Stimulated activated naive CD8-positive, alpha-beta T cell treated with anti-CD3 and anti-CD28 coated beads, Interleukin-15, Interleukin-2, amounts not matched to agents 100 ng/mL and 50 ng/mL, for 24 hours (primary cell): Measurements from ENCODE around the gene PCYT1A.

Experiments
- H3K27ac Mint-ChIP-seq: one replicate; pipeline ENCODE4 v1.8.0; 2021; ENCODE audit warnings: mild to moderate bottlenecking, mixed read lengths
- H3K27me3 Mint-ChIP-seq: one replicate; pipeline ENCODE4 v1.8.0; 2021; ENCODE audit warnings: mixed read lengths
- H3K36me3 Mint-ChIP-seq: one replicate; pipeline ENCODE4 v1.8.0; 2021; ENCODE audit warnings: low read depth, mixed read lengths
- H3K4me1 Mint-ChIP-seq: one replicate; pipeline ENCODE4 v1.8.0; 2021; ENCODE audit warnings: low read depth, mixed read lengths
- H3K4me3 Mint-ChIP-seq: one replicate; pipeline ENCODE4 v1.8.0; 2021; ENCODE audit warnings: mild to moderate bottlenecking, mixed read lengths
- H3K9me3 Mint-ChIP-seq: one replicate; pipeline ENCODE4 v1.8.0; 2021; ENCODE audit warnings: mixed read lengths

PCYT1A gene

DNA sequence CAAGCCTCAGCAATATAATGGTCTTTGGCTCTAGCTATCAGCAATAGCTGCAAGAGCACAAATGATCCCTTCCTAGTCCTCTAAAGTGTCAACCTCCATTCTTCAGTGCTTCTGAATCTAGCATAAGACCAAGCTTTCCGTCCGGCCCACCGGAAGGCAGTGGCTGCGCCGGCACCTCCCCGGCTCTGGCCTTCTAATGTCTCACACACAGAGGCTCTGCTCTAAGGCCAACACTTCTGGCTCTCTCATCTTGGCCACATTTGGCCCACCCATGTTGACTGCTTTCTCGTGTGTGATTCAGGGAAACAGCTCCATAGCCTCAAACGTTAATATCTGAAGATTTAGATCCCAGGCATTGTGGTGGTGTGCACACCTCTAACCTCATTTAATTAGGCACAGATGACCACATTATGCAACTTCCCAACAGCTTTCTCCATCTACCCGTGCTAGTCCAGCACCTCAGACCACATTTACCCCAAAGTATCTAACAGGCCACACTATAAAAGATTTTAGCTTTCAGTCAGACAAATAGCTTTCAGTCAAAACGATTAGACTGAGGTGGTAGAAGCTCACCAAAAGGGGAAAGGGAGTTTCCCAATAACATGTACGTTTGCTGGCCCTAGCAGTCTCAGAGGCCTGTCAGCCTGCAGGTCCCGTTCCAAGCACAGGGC lies 51.9 kb downstream of the PCYT1A start:
- Mint-ChIP-seq H3K27ac (no peak overlapping the region), H3K36me3 (peaks cover 29% of the 10 kb centered on the region), H3K27me3 (no peaks in the 10 kb centered on the region), H3K4me1 (peaks cover 23% of the 10 kb centered on the region), H3K9me3 (no peaks in the 10 kb centered on the region), H3K4me3 (no peak overlapping the region)

DNA sequence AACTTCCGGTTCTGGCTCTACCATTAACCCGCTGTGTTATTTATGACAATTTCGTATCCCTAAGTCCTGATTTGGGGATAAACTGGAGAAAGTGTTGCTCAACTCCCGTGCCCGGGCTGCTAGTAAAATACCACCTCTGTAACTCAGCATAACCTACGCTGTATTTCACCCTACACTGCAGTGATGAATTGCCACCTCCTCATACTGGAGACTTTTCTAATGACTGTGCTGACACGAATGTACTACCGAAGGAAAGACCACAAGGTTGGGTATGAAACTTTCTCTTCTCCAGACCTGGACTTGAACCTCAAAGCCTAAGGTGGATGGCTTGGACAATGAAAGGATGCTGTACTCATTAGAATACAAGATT lies 54.7 kb downstream of the PCYT1A start:
- H3K9me3 Mint-ChIP-seq = no peaks in the 10 kb centered on the region
- peaks cover 10% of the 10 kb centered on the region for H3K36me3 Mint-ChIP-seq
- H3K4me1 Mint-ChIP-seq = peaks cover 23% of the 10 kb centered on the region
- H3K27me3 Mint-ChIP-seq = no peaks in the 10 kb centered on the region
- H3K27ac Mint-ChIP-seq = peak overlapping the region; percentile 66
- peak overlapping the region; percentile 9 for H3K4me3 Mint-ChIP-seq

DNA sequence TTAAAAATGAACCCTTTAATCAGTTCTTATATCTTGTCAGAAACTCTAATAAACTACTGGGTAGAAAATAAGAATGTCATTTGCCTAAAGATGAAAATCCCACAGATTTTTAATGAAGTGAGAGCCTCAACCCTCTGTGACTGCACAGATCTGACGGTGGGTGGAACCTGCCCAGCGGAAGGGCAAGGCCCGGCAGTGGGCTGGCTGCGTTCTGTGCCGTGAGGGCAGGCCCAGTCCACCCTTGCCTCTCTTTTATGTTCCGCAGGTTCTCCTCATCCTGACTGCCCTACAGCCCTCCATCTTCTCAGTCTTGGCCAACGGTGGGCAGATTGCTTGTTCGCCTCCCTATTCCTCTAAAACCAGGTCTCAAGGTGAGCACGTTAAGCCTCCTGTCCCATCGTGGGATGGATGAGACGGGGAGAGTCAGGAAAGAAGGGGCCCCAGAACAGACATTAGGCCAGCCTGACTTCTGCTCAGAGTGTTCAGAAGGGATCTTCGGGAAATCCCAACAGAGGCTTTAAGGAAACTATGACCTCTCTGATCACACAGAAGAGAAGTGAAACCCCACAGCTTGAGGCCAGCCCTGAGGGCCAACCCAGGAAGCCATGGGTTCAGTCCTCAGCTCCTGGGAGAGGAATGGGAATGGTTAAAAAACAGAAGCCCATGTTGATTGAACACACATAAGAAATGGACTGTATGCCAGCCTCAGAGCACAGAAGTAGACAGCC lies 55.2 kb downstream of the PCYT1A start:
- H3K27me3 Mint-ChIP-seq = no peaks in the 10 kb centered on the region
- peaks cover 8% of the 10 kb centered on the region for H3K36me3 Mint-ChIP-seq
- no peak overlapping the region for H3K4me3 Mint-ChIP-seq
- H3K9me3 Mint-ChIP-seq = no peaks in the 10 kb centered on the region
- H3K27ac Mint-ChIP-seq = peak overlapping the region; percentile 66
- peaks cover 22% of the 10 kb centered on the region for H3K4me1 Mint-ChIP-seq

DNA sequence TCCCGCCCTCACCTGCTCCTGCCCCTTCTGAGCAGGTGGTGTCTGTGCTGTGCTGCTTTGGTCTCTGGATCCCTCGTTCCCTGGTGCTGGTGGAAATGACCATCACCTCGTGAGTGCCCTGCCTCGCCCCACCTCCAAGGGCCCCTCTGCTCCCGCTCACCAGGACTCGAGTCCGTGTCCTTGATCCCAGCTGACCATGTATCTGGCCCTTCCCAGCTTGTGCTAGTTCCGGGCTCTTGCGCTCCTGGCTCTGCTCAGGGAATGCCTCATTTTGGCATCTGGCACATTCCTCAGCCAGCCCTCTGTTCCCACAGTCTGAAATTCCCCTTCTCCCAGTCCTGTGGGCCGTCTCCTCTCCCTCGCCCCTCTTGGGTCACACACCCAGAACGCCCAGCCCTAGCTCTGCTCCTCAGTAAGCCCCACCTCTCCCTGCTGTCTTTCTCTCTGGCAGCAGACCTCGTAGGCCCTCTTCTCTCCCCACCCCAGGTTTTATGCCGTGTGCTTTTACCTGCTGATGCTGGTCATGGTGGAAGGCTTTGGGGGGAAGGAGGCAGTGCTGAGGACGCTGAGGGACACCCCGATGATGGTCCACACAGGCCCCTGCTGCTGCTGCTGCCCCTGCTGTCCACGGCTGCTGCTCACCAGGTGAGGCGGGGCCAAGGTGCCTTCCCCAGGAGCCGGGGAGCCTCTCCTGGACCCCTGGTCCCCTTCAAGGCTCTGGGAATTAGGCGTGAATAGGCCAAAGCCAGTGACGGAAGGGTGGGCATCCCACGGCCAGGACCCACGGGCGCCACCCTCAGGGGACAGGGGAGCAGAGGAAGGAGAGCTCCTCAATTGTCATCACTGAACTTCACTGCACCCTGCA lies 59.7 kb downstream of the PCYT1A start:
- Mint-ChIP-seq H3K27me3 (peaks cover 3% of the 10 kb centered on the region), H3K27ac (no peak overlapping the region), H3K4me1 (peaks cover 12% of the 10 kb centered on the region), H3K9me3 (no peaks in the 10 kb centered on the region), H3K36me3 (no peaks in the 10 kb centered on the region), H3K4me3 (no peak overlapping the region)

DNA sequence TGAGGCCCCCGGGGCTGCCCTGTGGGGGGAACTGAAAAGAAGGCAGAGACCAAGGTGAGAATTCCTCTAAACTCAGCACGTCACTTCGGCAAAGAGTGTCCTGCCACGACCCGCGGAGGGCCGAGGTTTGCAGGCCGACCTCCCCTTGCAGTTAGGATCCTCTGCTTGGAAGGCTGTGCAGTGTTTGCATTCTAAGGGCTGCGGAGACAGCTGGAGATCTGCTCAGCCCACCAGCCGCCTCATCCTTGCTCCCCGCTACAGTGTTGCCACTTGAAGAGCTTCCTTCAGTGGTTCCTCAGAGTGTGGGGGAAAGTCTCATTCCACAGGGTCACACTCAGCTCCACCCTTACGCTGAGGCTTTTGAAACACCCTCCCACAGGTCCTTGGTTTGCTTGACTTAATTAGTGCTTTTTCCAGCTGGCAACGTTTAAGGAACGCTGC lies 60.4 kb downstream of the PCYT1A start:
- peaks cover 5% of the 10 kb centered on the region for H3K4me1 Mint-ChIP-seq
- H3K27ac Mint-ChIP-seq = no peak overlapping the region
- H3K4me3 Mint-ChIP-seq = no peak overlapping the region
- H3K9me3 Mint-ChIP-seq = no peaks in the 10 kb centered on the region
- H3K36me3 Mint-ChIP-seq = no peaks in the 10 kb centered on the region
- peaks cover 3% of the 10 kb centered on the region for H3K27me3 Mint-ChIP-seq

DNA sequence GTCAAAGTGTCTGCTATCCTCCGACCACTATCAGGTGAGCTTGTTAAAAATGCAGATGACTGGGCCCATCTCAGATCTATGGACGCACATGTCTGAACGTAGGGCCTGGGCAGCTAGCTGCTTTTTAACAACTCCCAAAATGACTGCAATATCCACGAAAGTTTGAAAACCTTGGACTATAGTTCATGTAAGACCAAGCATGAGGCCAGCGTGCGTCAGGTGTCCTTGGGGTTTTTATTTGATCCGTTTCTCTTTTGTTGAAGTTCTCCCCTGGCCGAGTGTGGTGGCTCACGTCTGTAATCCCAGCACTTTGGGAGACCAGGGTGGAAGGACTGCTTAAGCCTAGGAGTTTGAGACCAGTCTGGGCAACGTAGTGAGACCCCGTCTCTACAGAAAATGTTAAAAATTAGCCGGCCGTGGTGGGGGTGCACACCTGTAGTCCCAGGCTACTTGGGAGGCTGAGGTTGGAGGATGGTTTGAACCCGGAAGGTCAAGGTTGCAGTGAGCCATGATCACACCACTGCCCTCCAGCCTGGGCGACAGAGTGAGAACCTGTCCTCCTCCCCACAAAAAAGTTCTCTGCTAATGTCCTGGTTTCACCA lies 61.7 kb downstream of the PCYT1A start:
- Mint-ChIP-seq H3K27ac (no peak overlapping the region), H3K36me3 (no peaks in the 10 kb centered on the region), H3K4me1 (no peaks in the 10 kb centered on the region), H3K4me3 (no peak overlapping the region), H3K27me3 (peaks cover 3% of the 10 kb centered on the region), H3K9me3 (no peaks in the 10 kb centered on the region)

DNA sequence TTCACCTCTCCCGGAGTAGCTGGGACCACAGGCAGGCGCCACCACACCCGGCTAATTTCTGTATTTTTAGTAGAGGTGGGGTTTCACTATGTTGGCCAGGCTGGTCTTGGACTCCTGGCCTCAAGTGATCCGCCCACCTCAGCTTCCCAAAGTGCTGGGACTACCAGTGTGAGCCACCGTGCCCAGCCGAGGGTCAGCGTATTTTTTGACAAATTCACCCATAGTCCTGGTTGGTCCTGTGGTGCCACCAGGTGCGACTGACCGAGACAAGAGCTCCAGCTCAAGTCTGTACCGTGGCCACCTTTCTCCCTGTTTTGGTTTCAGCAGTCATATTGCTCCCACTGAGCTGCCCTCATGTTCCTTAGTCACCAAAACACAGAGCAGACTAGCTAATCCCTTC lies 62.4 kb downstream of the PCYT1A start:
- no peak overlapping the region for H3K27ac Mint-ChIP-seq

DNA sequence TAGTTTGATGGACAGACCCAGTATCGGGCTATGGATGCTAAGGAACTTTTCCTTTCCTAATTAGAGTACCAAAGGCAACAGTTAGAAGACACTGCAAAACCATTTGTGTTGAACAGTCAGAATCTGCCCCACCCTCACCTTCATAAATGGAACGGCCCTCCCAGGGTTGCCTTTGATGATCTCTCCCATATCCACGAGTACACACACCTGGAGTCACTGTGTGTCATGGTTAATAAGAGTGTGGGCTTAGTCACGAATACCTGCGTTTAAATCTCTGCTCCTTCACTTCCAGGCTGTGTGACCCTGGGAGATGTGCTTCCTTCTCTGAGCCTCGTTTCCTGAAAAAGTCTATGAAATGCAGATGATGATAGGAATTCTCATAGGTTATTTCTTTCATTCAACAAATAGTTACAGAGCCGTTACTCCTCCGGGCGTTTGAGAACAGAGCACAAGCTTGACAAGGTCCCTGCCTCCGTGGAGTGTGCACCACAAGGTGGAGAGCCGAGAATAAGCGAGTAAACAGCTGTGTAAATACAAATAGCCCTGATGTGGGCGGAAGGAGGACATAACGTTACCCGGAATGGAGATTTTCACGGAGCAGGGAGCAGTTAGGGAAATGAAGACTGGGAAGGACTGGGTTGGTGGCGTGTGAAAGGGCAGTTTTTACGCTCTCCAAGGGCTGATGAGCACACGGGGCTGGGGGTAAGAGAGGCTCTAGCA lies 64.5 kb downstream of the PCYT1A start:
- Mint-ChIP-seq H3K27ac (no peak overlapping the region), H3K27me3 (peaks cover 3% of the 10 kb centered on the region), H3K4me1 (peaks cover 19% of the 10 kb centered on the region), H3K4me3 (no peak overlapping the region), H3K36me3 (no peaks in the 10 kb centered on the region), H3K9me3 (no peaks in the 10 kb centered on the region)

More for the DNA sequence above, 62.4 kb downstream of the PCYT1A start:
- no peaks in the 10 kb centered on the region for H3K36me3 Mint-ChIP-seq
- H3K27me3 Mint-ChIP-seq = peaks cover 3% of the 10 kb centered on the region
- no peaks in the 10 kb centered on the region for H3K4me1 Mint-ChIP-seq
- H3K4me3 Mint-ChIP-seq = no peak overlapping the region
- H3K9me3 Mint-ChIP-seq = no peaks in the 10 kb centered on the region

DNA sequence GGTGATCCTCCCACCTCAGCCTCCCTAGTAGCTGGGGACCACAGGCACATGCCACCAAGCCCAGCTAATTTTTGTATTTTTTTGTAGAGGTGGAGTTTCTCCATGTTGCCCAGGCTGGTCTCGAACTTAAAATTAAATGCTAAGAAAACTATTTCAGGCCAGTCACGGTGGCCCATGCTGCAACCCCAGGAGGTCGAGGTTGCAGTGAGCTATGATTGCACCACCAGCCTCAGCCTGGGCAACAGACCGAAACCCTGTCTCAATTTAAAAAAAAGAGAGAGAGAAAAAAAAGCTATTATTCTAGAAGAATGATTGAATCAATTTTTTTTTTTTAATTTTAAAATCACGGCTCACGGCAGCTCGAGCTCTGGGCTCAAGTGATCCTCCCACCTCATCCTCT lies 66.5 kb downstream of the PCYT1A start:
- Mint-ChIP-seq H3K36me3 (no peaks in the 10 kb centered on the region), H3K4me3 (no peak overlapping the region), H3K27ac (no peak overlapping the region), H3K9me3 (no peaks in the 10 kb centered on the region), H3K4me1 (peaks cover 19% of the 10 kb centered on the region), H3K27me3 (peaks cover 3% of the 10 kb centered on the region)

DNA sequence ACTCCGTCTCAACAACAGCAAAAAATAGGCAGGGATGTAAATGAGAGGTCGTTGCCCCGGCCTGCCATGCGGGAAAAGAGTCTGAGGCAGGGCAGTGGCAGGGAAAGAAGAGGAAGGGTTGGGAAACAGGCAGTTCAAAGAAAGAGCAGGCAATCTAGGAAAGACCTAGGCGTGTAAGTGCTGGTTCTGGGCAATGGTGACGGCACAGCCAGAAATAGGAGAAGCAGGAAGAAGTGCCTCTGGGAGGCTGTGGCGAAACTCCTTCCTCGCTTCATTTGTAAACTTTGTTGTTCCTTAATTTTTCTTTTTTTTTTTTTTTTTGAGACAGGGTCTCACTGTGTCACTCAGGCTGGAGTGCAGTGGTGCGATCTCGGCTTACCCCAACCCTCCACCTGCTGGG lies 66.9 kb downstream of the PCYT1A start:
- Mint-ChIP-seq H3K27ac (no peak overlapping the region), H3K9me3 (no peaks in the 10 kb centered on the region), H3K4me1 (peaks cover 19% of the 10 kb centered on the region), H3K27me3 (peaks cover 3% of the 10 kb centered on the region), H3K36me3 (no peaks in the 10 kb centered on the region), H3K4me3 (no peak overlapping the region)

DNA sequence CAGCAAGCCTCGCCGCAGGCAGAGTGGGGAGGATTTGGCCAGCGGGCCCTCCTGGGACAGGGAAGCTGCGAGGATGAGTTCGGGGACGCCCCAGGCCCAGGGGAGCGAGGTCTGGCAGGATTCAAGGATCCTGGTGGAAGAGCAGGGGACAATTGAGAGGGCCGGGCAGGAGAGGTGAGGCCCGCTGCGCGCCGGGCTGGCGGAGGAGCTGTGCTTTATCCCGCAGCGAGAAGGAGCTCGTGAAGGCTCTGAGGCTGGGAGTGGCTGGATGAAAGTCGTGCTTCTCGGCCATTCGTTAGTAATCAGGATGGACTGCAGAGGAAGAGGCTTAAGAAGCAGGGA lies 67.6 kb downstream of the PCYT1A start:
- peak overlapping the region; percentile 83 for H3K4me3 Mint-ChIP-seq
- H3K36me3 Mint-ChIP-seq = no peaks in the 10 kb centered on the region
- peaks cover 3% of the 10 kb centered on the region for H3K27me3 Mint-ChIP-seq
- peaks cover 19% of the 10 kb centered on the region for H3K4me1 Mint-ChIP-seq
- no peaks in the 10 kb centered on the region for H3K9me3 Mint-ChIP-seq
- no peak overlapping the region for H3K27ac Mint-ChIP-seq

DNA sequence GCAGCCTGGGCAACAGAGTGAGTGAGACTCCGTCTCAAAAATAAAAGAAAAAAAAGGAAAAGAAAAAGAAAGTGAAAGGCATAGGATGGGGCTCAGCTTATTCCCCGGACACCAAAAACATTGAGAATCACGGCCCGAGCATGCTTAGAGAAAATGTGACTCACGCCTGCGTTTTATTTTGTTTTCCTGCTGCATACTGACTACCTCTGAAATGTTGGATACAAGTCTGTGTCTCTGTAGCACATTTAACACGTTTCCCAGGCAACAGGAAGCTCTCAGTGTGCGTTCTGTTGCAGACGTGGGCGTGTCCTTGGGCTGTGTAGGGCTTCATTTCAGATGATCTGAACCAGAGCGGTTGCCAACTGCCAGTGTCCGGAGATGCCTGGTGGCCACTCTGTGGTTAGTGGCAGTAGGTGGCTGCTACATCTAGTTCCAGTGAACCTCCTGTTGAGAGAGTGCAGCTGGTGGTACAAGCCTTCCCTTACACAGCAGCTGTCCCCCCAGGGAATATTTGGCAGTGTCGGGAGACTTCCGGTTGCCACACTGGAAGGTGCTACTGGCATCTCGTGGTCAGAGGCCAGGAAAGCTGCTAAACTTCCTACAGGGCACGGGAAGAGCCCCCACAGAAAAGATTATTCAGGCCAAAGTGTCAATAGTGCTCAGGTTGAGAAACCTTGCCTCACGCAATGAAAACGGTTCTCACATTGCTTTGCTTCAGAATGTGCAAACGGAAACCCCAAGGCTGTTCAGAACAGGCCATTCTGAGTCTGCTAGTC lies 68.1 kb downstream of the PCYT1A start:
- H3K9me3 Mint-ChIP-seq = no peaks in the 10 kb centered on the region
- H3K27ac Mint-ChIP-seq = peak overlapping the region; percentile 76
- H3K36me3 Mint-ChIP-seq = no peaks in the 10 kb centered on the region
- H3K27me3 Mint-ChIP-seq = peaks cover 3% of the 10 kb centered on the region
- peak overlapping the region; percentile 83 for H3K4me3 Mint-ChIP-seq
- peaks cover 19% of the 10 kb centered on the region for H3K4me1 Mint-ChIP-seq

DNA sequence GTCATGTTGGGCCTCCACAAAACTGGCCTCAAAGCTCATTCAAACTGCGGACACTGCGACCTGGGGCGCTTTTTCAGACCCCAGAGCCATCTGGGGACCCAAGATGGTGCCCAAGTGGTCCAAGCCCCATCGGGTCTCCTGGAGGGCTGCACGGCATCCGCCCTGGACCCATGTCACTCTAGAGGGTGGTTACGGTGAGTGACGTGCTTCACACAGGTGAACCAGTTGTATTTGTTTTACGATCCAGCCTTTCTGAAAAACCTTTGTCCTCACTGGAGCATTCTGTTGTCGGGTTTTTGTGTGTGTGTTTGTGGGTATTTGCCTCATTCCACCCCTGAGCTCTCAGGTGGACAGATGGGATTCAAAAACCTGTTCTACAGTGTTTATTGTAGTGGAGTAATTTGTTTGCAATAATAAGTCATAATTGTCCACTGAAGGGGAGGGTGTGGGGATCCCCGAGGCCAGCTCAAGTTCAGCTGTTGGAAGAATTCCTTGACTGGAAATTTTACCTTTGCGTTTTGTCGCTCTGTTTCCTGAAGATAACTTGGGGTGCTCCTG lies 69.3 kb downstream of the PCYT1A start:
- Mint-ChIP-seq H3K27me3 (peaks cover 2% of the 10 kb centered on the region), H3K4me1 (peaks cover 19% of the 10 kb centered on the region), H3K4me3 (no peak overlapping the region), H3K9me3 (no peaks in the 10 kb centered on the region), H3K36me3 (no peaks in the 10 kb centered on the region), H3K27ac (no peak overlapping the region)
